HG02884 (cell line): Measurements from ENCODE around the gene UBP1.
"Not testable (repeated sequence)": the region's sequence is repeated elsewhere in the genome, so short reads cannot be mapped to it uniquely, and the experiment has no call there.

Experiments
- ATAC-seq: cut with Tn5 transposase; IDR thresholded peaks from one replicate; pipeline ENCODE4 v1.9.1; 2021; ENCODE audit warnings: mild to moderate bottlenecking, moderate library complexity; ENCODE audit not compliant: unreplicated experiment

The UBP1 gene

DNA sequence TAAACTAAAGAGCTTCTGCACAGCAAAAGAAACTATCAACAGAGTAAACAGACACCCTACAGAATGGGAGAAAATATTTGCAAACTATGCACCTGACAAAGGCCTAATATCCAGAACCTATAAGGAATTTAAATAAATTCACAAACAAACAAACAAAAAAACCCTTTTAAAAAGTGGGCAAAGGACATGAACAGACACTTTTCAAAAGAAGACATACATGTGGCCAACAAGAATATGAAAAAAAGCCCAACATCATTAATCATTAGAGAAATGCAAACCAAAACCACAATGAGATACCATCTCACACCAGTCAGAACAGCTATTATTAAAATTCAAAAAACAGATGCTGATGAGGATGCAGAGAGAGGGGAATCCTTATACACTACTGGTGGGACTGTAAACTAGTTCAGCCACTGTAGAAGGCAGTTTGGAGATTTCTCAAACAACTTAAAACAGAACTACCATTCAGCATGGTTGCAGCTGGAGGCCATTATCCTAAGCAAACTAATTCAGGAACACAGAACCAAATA is 101.2 kb downstream of the UBP1 start:
- ATAC-seq: not testable (repeated sequence)
